Ovary (tissue), 3 donors: ENCODE measurements around the gene CYLD.

ENCODE experiments used
- CTCF ChIP-seq, 3 donors: fragments of 450-650 bp in 2 of 3; fragments of 200-600 bp in 1 of 3; IDR thresholded peaks; one replicate each; pipeline versions ENCODE4 v1.5.1 to v1.8.0; 2016 to 2022; ENCODE audit warnings: antibody characterized with exemption in 3 of 3, mild to moderate bottlenecking in 1 of 3
- EP300 ChIP-seq: sonication (generic); formaldehyde crosslinking; IDR thresholded peaks from one replicate; pipeline ENCODE4 v1.6.1; 2017; ENCODE audit warnings: antibody characterized with exemption
- POLR2A ChIP-seq: fragments of 450-650 bp; IDR thresholded peaks from one replicate; pipeline ENCODE4 v1.6.1; 2017; ENCODE audit warnings: antibody characterized with exemption, mild to moderate bottlenecking, moderate library complexity
- donor health status: DM: no; HTN: no; CAD: no.

- TF ChIP-seq POLR2A (no peak), EP300 (no peak), CTCF (IDR thresholded peaks at IDR 0.05) (no peak)
Observed at GRCh38 chr16:50828164-50828702, 86.3 kb downstream of the CYLD start.
